Activated CD4-positive, alpha-beta memory T cell treated with anti-CD3 and anti-CD28 coated beads for 36 hours (primary cell): Measurements from ENCODE around the gene RFPL4A. TPM values are rescaled to one million over a fixed set of nuclear protein-coding genes. Genes with fewer than 3 reads are reported as not detected.

Experiments
- CTCF ChIA-PET: fragments of 350-600 bp; sonication (Branson Sonifier 250); formaldehyde crosslinking; loops from one replicate; lab custom pipeline; 2021; ENCODE audit warnings: antibody characterized with exemption, inconsistent platforms; lab: Charles Lee
- POLR2A ChIA-PET: fragments of 350-600 bp; sonication (Branson Sonifier 250); formaldehyde crosslinking; loops from one replicate; lab custom pipeline; 2021; ENCODE audit warnings: antibody characterized with exemption; lab: Charles Lee
- DNase-seq: peaks from one replicate; pipeline ENCODE4 v3.0.0-alpha.2; 2020
- H3K27ac Mint-ChIP-seq: one replicate; pipeline ENCODE4 v1.8.0; 2021; ENCODE audit warnings: mixed read lengths
- H3K27me3 Mint-ChIP-seq: one replicate; pipeline ENCODE4 v1.8.0; 2021; ENCODE audit warnings: mixed read lengths
- H3K36me3 Mint-ChIP-seq: one replicate; pipeline ENCODE4 v1.8.0; 2021; ENCODE audit warnings: mixed read lengths
- H3K4me1 Mint-ChIP-seq: one replicate; pipeline ENCODE4 v1.8.0; 2021; ENCODE audit warnings: low read depth, mixed read lengths
- H3K4me3 Mint-ChIP-seq: one replicate; pipeline ENCODE4 v1.8.0; 2021; ENCODE audit warnings: mild to moderate bottlenecking, mixed read lengths
- H3K9me3 Mint-ChIP-seq: one replicate; pipeline ENCODE4 v1.8.0; 2021; ENCODE audit warnings: mixed read lengths
- intact Hi-C: fragments of 100-400 bp; cut with micrococcal nuclease; formaldehyde crosslinking; loops from one replicate; pipeline ENCODE4 v1.15.1; 2023
- total RNA-seq, 2 experiments: library from RNA; stranded (reverse); gene quantifications; one replicate each; pipeline ENCODE4 v1.2.3, GENCODE V29; 2021

Gene RFPL4A
- total RNA-seq, 2 experiments from 2014 or later: not detected

- intact Hi-C loops: no loop called here
- DNase-seq: no peak
- no peaks in the 10 kb centered on the region for H3K9me3 Mint-ChIP-seq
- peaks cover 1% of the 10 kb centered on the region for H3K27me3 Mint-ChIP-seq
- no peak overlapping the region for H3K4me3 Mint-ChIP-seq
- CTCF ChIA-PET: no interaction called here
- H3K36me3 Mint-ChIP-seq: no peaks in the 10 kb centered on the region
- POLR2A ChIA-PET: no interaction called here
- H3K27ac Mint-ChIP-seq: no peak overlapping the region
- peaks cover 6% of the 10 kb centered on the region for H3K4me1 Mint-ChIP-seq
Measured at GRCh38 chr19:55812449-55812848, 53.6 kb downstream of the RFPL4A start.

Other genes with a start within 250 kb of the RFPL4A start
- gene SBK2, start 222.0 kb upstream of the RFPL4A start, total RNA-seq: not detected
- not detected for gene SBK3, start 213.6 kb upstream of the RFPL4A start, total RNA-seq
- 1 to 10 TPM; 6.6 to 6.7 TPM for gene ZNF579, start 178.2 kb upstream of the RFPL4A start, total RNA-seq
- gene FIZ1, start 159.6 kb upstream of the RFPL4A start, total RNA-seq: 10 to 100 TPM; 13.8 to 13.9 TPM
- gene ZNF524, start 158.8 kb upstream of the RFPL4A start, total RNA-seq: 10 to 100 TPM; 21.5 to 25.1 TPM
- gene ZNF865, start 153.4 kb upstream of the RFPL4A start, total RNA-seq: 10 to 100 TPM; 12.0 to 13.3 TPM
- 1 to 10 TPM; 3.9 to 4.4 TPM for gene ZNF784, start 134.5 kb upstream of the RFPL4A start, total RNA-seq
- 10 to 100 TPM; 23.4 to 23.5 TPM for gene ZNF580, start 118.1 kb upstream of the RFPL4A start, total RNA-seq
- 10 to 100 TPM; 19.2 to 20.1 TPM for gene ZNF581, start 115.4 kb upstream of the RFPL4A start, total RNA-seq
- 1 to 10 TPM; 3.6 to 4.0 TPM for gene CCDC106, start 110.9 kb upstream of the RFPL4A start, total RNA-seq
- 100 to 1,000 TPM; 249 to 251 TPM for gene U2AF2, start 104.1 kb upstream of the RFPL4A start, total RNA-seq
- gene EPN1, start 83.9 kb upstream of the RFPL4A start, total RNA-seq: 10 to 100 TPM; 36.0 to 36.1 TPM
- gene NLRP9, start 20.7 kb upstream of the RFPL4A start, total RNA-seq: not detected
- gene RFPL4AL1, start 10.0 kb downstream of the RFPL4A start, total RNA-seq: not detected
- gene NLRP11, start 72.9 kb downstream of the RFPL4A start, total RNA-seq: not detected
- not detected for gene NLRP4, start 77.4 kb downstream of the RFPL4A start, total RNA-seq
- not detected for gene NLRP13, start 173.2 kb downstream of the RFPL4A start, total RNA-seq
- not detected for gene NLRP8, start 188.7 kb downstream of the RFPL4A start, total RNA-seq
- gene NLRP5, start 227.7 kb downstream of the RFPL4A start, total RNA-seq: not detected